ENCODE data around the gene APP. TPM values are rescaled to one million over a fixed set of nuclear protein-coding genes. Genes with fewer than 3 reads are reported as not detected.
"Not testable (repeated sequence)": the region's sequence is repeated elsewhere in the genome, so short reads cannot be mapped to it uniquely, and the experiment has no call there.

Gene APP
- total RNA-seq, 1 donor from 2014 or later, result 857 TPM

GRCh38 chr21:26164311-26164710 lies 6.3 kb downstream of the APP start:
- DNase-seq (ENCODE audit: low spot score), result no peak

DNA sequence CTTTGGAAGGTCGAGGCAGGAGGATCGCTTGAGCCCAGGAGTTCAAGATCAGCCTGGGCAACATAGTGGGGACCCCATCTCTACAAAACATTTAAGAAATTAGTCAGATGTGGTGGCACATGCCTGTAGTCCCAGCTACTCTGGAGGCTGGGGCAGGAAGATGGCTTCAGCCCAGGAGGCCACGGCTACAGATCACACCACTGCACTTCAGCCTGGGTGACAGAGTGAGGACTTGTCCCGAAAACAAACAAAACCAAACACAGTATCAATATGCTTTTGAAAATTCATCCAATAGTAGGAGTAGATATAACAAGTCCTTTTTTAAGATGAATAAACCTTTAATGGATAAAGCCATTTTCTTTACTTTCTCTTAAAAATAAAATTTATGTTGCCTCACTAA lies 8.5 kb downstream of the APP start:
- no peak for DNase-seq (ENCODE audit: low spot score)

DNA sequence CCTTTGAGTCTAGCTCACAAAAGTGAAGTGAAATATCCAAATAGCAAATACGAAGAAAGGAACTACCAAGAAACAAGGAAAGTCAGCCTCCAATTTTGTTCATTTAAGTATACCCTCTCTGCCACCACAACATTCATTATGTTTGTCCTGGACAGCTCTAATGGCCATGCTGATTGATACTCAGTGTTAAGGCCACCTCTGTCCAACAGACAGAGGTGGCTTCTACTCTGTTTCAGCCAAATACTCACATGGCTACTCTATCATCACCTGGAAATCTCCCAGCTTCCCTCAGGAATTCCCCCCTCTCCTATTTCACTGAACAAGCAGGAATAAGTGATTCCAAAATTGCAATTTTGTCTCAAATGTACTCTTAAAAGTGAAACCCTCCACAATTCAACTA lies 10.7 kb downstream of the APP start:
- DNase-seq (ENCODE audit: low spot score), result no peak

DNA sequence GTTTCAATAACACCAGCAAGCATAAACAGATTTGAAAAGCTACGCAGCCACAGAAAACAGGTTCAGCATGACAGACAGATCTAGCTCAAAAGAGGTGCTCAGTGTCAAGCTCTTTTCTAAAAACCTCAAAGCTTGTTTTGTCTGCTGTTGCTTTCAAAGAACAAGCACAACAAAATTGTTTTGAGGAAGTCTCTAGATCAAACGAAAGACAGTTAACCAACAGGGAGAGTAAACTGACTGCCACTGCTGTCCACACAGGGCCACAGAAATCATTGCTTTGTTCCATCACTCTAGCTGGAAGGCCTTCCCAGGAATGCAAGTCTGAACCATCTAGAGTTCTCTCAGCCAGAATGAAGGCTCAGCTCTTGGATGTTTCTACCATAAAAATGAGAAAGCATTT lies 12.8 kb downstream of the APP start:
- DNase-seq (ENCODE audit: low spot score), result no peak

GRCh38 chr21:26154753-26155152 lies 15.8 kb downstream of the APP start:
- no peak for DNase-seq (ENCODE audit: low spot score)

GRCh38 chr21:26153758-26154157 lies 16.8 kb downstream of the APP start:
- no peak for DNase-seq (ENCODE audit: low spot score)

GRCh38 chr21:26148840-26149354 lies 21.7 kb downstream of the APP start:
- peak; percentile 53 for DNase-seq (ENCODE audit: low spot score)

GRCh38 chr21:26148071-26148839 lies 22.3 kb downstream of the APP start:
- DNase-seq (ENCODE audit: low spot score), result no peak

DNA sequence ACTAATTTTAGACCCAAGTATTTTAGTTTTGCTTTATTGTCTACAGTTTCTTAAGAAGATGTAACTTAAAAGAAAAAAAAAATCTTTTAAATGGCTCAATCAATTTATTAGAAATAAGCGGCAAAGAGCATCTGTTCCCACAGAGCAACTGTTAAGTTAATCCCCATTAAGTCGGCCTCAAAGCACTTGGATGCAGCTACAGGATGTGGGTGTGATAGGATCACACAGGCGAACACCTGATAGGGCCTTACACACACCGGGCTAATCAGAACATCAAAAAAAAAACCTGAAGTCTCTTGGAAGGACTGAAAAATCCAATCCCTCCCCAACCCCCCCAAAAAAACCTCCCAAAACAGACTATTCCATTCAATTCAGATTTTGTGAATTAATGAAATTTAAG lies 23.0 kb downstream of the APP start:
- no peak for DNase-seq (ENCODE audit: low spot score)

- DNase-seq (ENCODE audit: low spot score), result no peak
Measured at GRCh38 chr21:26146681-26147080, 23.9 kb downstream of the APP start.

- no peak for DNase-seq (ENCODE audit: low spot score)
Measured at GRCh38 chr21:26144031-26144430, 26.5 kb downstream of the APP start.

DNA sequence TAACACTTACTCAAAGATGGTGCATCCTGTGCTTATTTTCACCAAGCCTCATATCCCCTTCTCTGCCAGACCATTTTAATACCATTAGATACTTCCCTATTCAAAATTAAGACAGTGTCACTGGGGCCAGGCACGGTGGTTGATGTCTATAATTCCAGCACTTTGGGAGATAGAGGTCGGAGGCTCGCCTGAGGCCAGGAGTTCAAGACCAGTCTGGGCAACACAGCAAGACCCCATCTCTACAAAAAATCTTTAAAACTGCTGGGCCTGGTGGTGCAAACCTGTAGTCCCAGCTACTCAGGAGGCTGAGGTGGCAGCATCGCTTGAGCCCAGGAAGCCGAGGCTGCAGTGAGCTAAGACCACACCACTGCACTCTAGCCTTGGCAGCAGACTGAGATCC lies 28.2 kb downstream of the APP start:
- no peak for DNase-seq (ENCODE audit: low spot score)

DNA sequence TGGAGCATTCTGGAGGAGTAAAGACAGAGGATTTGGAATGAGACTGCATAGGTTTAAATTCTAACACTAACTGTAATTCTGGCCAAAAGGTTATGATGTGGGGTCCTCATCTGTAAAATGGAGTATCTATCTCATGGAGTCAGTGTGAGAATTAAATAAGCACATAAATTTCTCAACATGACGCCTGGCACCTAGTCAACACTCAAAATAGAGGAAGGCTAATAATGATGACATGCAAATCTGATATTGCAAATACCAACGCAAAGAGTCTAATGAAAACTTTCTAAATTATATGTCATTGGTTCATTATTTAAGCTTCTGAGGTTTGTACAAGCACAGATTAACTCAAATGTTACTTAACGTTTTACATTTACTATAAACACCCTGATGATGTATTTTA lies 29.6 kb downstream of the APP start:
- no peak for DNase-seq (ENCODE audit: low spot score)

GRCh38 chr21:26140164-26140579 lies 30.4 kb downstream of the APP start:
- DNase-seq (ENCODE audit: low spot score), result peak; percentile 82

- no peak for DNase-seq (ENCODE audit: low spot score)
Measured at GRCh38 chr21:26138615-26139257, 31.8 kb downstream of the APP start.

- DNase-seq (ENCODE audit: low spot score), result no peak
Measured at GRCh38 chr21:26137379-26138060, 33.0 kb downstream of the APP start.

DNA sequence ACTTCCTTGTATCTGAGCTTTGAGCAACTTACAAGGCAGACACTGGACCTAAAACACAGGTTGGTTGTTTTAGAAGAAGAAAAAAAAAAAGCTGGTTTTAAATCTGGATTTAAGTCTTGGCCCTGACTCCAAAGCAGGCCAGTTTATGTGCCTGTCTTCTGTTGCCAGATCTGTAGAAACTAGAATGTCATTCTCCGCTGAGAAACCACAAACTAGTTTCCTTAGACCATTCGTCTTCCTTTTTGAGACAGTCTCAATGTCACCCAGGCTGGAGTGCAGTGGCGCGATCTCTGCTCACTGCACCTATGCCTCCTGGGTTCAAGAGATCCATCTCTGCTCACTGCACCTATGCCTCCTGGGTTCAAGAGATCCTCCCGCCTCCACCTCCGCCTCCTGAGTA lies 33.9 kb downstream of the APP start:
- DNase-seq (ENCODE audit: low spot score), result no peak

GRCh38 chr21:26135520-26135919 lies 35.0 kb downstream of the APP start:
- no peak for DNase-seq (ENCODE audit: low spot score)

- no peak for DNase-seq (ENCODE audit: low spot score)
Measured at GRCh38 chr21:26131554-26131953, 39.0 kb downstream of the APP start.

GRCh38 chr21:26131053-26131452 lies 39.5 kb downstream of the APP start:
- DNase-seq (ENCODE audit: low spot score), result not testable (repeated sequence)

DNA sequence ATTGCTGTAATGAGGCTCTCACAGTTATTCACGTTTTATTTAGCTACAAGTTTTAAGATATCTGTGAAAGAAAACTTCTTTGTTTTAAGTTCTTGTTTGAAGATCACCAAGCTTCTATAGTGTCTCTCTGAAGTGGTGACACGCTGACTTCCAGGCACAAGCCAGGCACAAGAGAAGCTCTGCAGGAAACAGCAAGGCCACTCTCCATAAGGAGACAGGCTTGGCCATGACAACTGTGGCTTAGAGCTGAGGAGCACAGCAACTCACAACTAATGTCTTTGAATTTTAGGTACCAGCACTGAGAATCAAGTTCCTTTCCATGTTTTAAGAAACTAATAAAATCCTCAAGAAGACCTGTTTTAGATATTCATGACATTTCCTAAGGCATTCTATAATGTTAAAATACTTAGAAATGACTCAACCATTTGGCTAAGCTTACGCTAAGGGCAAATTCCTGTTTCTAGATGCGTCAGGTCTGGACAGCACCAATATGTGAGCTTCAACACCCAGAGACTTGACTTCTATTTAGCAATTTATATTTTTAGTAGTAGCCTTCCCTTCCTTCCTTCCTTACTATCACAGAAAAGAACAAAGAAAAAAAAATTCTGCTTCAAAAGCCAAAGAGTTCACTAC lies 40.2 kb downstream of the APP start:
- DNase-seq (ENCODE audit: low spot score), result no peak

- DNase-seq (ENCODE audit: low spot score), result peak; percentile 45
Measured at GRCh38 chr21:26127918-26128317, 42.7 kb downstream of the APP start.
